H1 (cell line): Measurements from ENCODE around the gene PKMYT1. TPM values are rescaled to one million over a fixed set of nuclear protein-coding genes. Genes with fewer than 3 reads are reported as not detected.

Source experiments
- CEBPB ChIP-seq: IDR thresholded peaks from 2 replicates; pipeline ENCODE4 v1.6.1; 2012; ENCODE audit warnings: low read depth, low read length
- CHD1 ChIP-seq: IDR thresholded peaks from 2 replicates; pipeline ENCODE4 v1.6.1; 2012; ENCODE audit warnings: low read depth, low read length, improper control_type of control experiment
- CREB1 ChIP-seq: IDR thresholded peaks from 2 replicates; pipeline ENCODE4 v1.6.1; 2012; ENCODE audit warnings: inconsistent platforms
- CTBP2 ChIP-seq: IDR thresholded peaks from 2 replicates; pipeline ENCODE4 v1.7.0; 2011; ENCODE audit warnings: borderline replicate concordance, mild to moderate bottlenecking, moderate library complexity, mixed read lengths, low read length; ENCODE audit not compliant: insufficient read depth, insufficient read length
- EGR1 ChIP-seq: IDR thresholded peaks from 2 replicates; pipeline ENCODE4 v1.6.1; 2011; ENCODE audit warnings: low read depth, low read length, borderline replicate concordance
- GTF2F1 ChIP-seq: IDR thresholded peaks from 2 replicates; pipeline ENCODE4 v1.6.1; 2012; ENCODE audit warnings: low read depth, low read length, improper control_type of control experiment, borderline replicate concordance
- HDAC2 ChIP-seq, 2 experiments: fragments of 300-600 bp in 1 of 2; sonication (generic) in 1 of 2; IDR thresholded peaks; 2 replicates each; pipeline ENCODE4 v1.6.1; 2011 to 2012; ENCODE audit warnings: low read depth in 2 of 2, low read length in 2 of 2, mild to moderate bottlenecking in 2 of 2, moderate library complexity in 2 of 2, borderline replicate concordance in 1 of 2, inconsistent platforms in 1 of 2
- JUN ChIP-seq: IDR thresholded peaks from 2 replicates; pipeline ENCODE4 v1.6.1; 2011; ENCODE audit warnings: low read depth, mild to moderate bottlenecking, improper control_type of control experiment, low read length
- KDM4A ChIP-seq: IDR thresholded peaks from one replicate; pipeline ENCODE4 v1.7.1; 2012; ENCODE audit warnings: low read depth, mild to moderate bottlenecking, moderate library complexity, low read length, inconsistent platforms; ENCODE audit not compliant: severe bottlenecking
- MAX ChIP-seq: IDR thresholded peaks from 2 replicates; pipeline ENCODE4 v1.6.1; 2012; ENCODE audit warnings: inconsistent platforms
- PHF8 ChIP-seq: fragments of 200-600 bp; sonication (generic); conservative IDR thresholded peaks from 2 replicates; pipeline ENCODE4 v1.7.1; 2012; ENCODE audit warnings: low read depth, mild to moderate bottlenecking, inconsistent platforms, low read length, moderate library complexity
- POLR2AphosphoS5 ChIP-seq: IDR thresholded peaks from 2 replicates; pipeline ENCODE4 v1.6.1; 2011; ENCODE audit warnings: low read depth, low read length
- POU5F1 ChIP-seq: IDR thresholded peaks from 2 replicates; pipeline ENCODE4 v1.6.1; 2011; ENCODE audit warnings: low read depth, mild to moderate bottlenecking, low read length, moderate library complexity
- RNF2 ChIP-seq: fragments of 200-900, 300-1000 bp; sonication (generic); IDR thresholded peaks from 2 replicates; pipeline ENCODE4 v1.7.1; 2016; ENCODE audit warnings: borderline replicate concordance, low read depth, mild to moderate bottlenecking, antibody characterized with exemption, low read length; ENCODE audit not compliant: poor library complexity, severe bottlenecking; ENCODE audit errors: missing control alignments
- SIN3A ChIP-seq, 2 experiments: IDR thresholded peaks in 1 of 2; conservative IDR thresholded peaks in 1 of 2; 2 replicates each; pipeline ENCODE4 v1.6.1; 2011 to 2012; ENCODE audit warnings: low read length in 2 of 2, improper control_type of control experiment in 1 of 2, low read depth in 1 of 2, mild to moderate bottlenecking in 1 of 2
- SP2 ChIP-seq: IDR thresholded peaks from 2 replicates; pipeline ENCODE4 v1.6.1; 2012; ENCODE audit warnings: mild to moderate bottlenecking, low read length, inconsistent platforms
- TAF7 ChIP-seq: optimal IDR thresholded peaks from 2 replicates; pipeline ENCODE3; 2011; ENCODE audit warnings: low read depth, mild to moderate bottlenecking, inconsistent platforms, low read length, moderate library complexity, borderline replicate concordance
- TBP ChIP-seq: IDR thresholded peaks from 2 replicates; pipeline ENCODE4 v1.6.1; 2011; ENCODE audit warnings: low read depth, low read length, improper control_type of control experiment
- TEAD4 ChIP-seq: IDR thresholded peaks from 2 replicates; pipeline ENCODE4 v1.6.1; 2012; ENCODE audit warnings: low read depth, low read length, inconsistent platforms, mixed read lengths
- YY1 ChIP-seq: IDR thresholded peaks from 2 replicates; pipeline ENCODE4 v1.6.1; 2011; ENCODE audit warnings: low read depth, mild to moderate bottlenecking, low read length
- ZNF274 ChIP-seq: IDR thresholded peaks from 2 replicates; pipeline ENCODE4 v1.7.0; 2012; ENCODE audit warnings: low read length, borderline replicate concordance; ENCODE audit errors: extremely low read depth
- polyA plus RNA-seq, 7 experiments: library from polyadenylated mRNA; depleted of rRNA in 3 of 7; stranded (reverse) in 5 of 7; unstranded in 2 of 7; fragments of >200 nt in 5 of 7; fragments of 200-250 nt in 2 of 7; gene quantifications; 1 replicate in 5 of 7; 2 replicates in 1 of 7; 4 replicates in 1 of 7; pipeline versions ENCODE4 v1.2.1 to v1.2.3, GENCODE V29; 2011 to 2013; ENCODE audit warnings: missing spikeins in 2 of 7, mixed read lengths in 2 of 7
- total RNA-seq: library from RNA; stranded (reverse); fragmentation: NEBNext Ultra II Directional; extraction: Animal tissue kit (Norgen Biotek cat#: 25700); gene quantifications from 2 replicates; pipeline ENCODE4 v1.2.1, GENCODE V29; 2021
- TF ChIP-seq, protein P1 (sequence below): IDR thresholded peaks from 2 replicates; pipeline ENCODE4 v1.6.1; 2011; ENCODE audit warnings: low read length, improper control_type of control experiment

The PKMYT1 gene
- total and polyA plus RNA-seq, 2 of the 8 experiments (the other 6 are each of a cell fraction or from before 2014, with no cell fraction given) = 74.7 to 85.2 TPM

DNA sequence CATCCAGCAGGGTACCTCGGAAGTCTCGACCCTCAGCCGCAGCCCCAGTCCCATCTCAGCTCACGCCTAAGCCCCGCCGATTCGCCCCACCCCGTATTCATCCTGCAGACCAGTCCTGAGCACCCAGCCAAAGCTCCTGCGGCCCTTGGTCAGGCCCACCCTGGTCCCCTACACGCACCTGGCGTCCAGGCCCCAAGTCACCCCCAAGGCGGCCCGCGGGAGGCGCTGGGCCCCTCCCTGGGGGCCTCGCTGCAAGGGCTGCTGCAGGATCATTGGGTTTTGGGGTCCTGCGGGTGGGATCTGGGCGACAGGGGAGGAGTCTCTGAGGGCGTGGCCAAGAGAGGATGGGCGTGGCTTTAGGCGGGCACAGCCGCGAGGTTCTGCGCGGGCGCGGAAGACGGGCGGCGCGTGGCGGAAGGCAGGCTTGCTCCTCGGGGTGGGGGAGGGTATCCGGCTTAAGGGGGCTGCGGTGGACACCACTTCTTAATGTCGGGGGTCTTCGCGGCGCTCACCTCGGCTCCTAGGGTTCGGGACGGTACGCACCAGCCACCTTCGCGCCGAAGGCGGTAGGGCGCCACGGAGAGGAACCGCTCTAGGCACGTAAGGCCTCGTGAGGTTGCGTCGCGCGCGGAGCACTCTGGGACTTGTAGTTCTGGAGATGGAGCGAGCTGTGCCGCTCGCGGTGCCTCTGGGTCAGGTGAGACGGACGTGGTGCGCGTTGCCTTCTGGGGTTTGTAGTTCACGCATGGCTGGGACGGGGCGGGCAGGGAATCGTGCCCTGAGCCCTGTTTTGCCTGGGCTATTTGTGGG lies 43.6 kb upstream of the PKMYT1 start, which contains the start of the genes HCFC1R1 and THOC6 (continued):
- TF ChIP-seq TAF7 = peak; percentile 90
- TF ChIP-seq ZNF274 = no peak
- TF ChIP-seq, protein P1, sequence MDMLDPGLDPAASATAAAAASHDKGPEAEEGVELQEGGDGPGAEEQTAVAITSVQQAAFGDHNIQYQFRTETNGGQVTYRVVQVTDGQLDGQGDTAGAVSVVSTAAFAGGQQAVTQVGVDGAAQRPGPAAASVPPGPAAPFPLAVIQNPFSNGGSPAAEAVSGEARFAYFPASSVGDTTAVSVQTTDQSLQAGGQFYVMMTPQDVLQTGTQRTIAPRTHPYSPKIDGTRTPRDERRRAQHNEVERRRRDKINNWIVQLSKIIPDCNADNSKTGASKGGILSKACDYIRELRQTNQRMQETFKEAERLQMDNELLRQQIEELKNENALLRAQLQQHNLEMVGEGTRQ = peak; percentile 88
- TF ChIP-seq TEAD4 = no peak; the same call in 1 of the 2 replicates
- peak; percentile 94 for TF ChIP-seq PHF8
- peak; percentile 61; the same call in 1 of the 2 replicates for TF ChIP-seq GTF2F1
- TF ChIP-seq SP2 = no peak
- TF ChIP-seq EGR1 = no peak
- TF ChIP-seq CHD1 = no peak
- TF ChIP-seq KDM4A = peak; percentile 42
- no peak for TF ChIP-seq CTBP2
- peak in 1 of 2 experiments; percentile 63; a peak in 1 of 4 replicates for TF ChIP-seq HDAC2 (IDR thresholded peaks at IDR 0.05; ENCODE audit: borderline replicate concordance in 1 of 2, low read depth in 2 of 2, low read length in 2 of 2)
- peak; percentile 86 for TF ChIP-seq MAX
- peak; percentile 91 for TF ChIP-seq CREB1
- TF ChIP-seq CEBPB = 0 out of 2 replicates have a peak, but pooled peaks have one; percentile 32
- TF ChIP-seq RNF2 = no peak
- TF ChIP-seq JUN = no peak
- no peak for TF ChIP-seq YY1
- TF ChIP-seq POU5F1 = no peak
- TF ChIP-seq TBP = peak; percentile 54
- TF ChIP-seq POLR2AphosphoS5 = peak; percentile 98
- peak; percentile 72 to 94; a peak in 2 of 4 replicates for TF ChIP-seq SIN3A (conservative IDR thresholded peaks at IDR 0.05 in 1 of 2, IDR thresholded peaks at IDR 0.05 in 1 of 2; ENCODE audit: low read depth in 1 of 2, low read length in 2 of 2)
